ENCODE measurements around the gene UACA.

Gene UACA

GRCh38 chr15:70791259-70791658, 27.9 kb upstream of the UACA start:
- TF ChIP-seq CTCF (conservative IDR thresholded peaks at IDR 0.05), result no peak
- no peak overlapping the region for H3K27ac ChIP-seq

GRCh38 chr15:70789213-70789612, 25.9 kb upstream of the UACA start:
- TF ChIP-seq CTCF (conservative IDR thresholded peaks at IDR 0.05), result no peak
- no peak overlapping the region for H3K27ac ChIP-seq

- no peak overlapping the region for H3K27ac ChIP-seq
- TF ChIP-seq CTCF (conservative IDR thresholded peaks at IDR 0.05), result no peak
These were observed 25.0 kb upstream of the UACA start for GRCh38 chr15:70788114-70789049.

- H3K27ac ChIP-seq, result no peak overlapping the region
- TF ChIP-seq CTCF (conservative IDR thresholded peaks at IDR 0.05), result no peak
These were observed 23.6 kb upstream of the UACA start for GRCh38 chr15:70786996-70787395.

DNA sequence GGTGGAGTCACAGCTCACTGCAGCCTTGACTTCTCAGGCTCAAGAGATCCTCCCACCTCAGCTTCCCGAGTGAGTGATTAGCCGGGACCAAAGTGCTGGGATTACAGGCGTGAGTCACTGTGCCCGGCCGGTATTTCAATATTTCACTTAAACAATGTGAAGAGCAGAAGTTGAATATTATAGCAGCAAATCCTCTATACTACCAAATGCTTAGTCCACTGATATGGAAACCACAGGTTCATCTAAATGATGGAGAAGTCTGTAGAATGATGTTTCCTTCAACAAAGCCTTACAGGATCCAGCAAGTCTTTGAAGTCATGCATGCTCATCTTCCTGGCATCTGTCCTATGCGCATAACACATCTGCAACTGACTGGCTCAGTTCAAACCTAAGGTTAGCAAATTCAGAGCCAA, 20.3 kb upstream of the UACA start:
- no peak overlapping the region for H3K27ac ChIP-seq
- no peak for TF ChIP-seq CTCF (conservative IDR thresholded peaks at IDR 0.05)

DNA sequence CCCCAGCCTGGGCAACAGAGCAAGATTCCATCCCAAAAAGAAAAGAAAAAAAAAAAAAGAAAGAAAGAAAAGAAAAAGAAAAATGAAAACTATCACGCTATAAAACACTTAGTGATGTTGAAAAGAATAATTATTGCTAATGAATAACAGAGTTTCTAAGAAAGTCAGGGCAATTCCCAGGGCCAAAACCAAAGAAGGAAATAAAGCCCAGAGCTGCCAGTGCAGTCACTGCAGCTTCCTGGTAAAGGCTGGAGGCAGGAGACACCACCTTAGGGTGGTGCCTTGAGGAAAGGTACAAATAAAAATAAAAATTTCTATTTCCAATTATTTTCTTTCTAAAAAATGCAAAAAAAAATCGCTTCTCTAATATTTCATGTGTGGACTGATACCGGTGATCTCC, 19.7 kb upstream of the UACA start:
- no peak overlapping the region for H3K27ac ChIP-seq
- TF ChIP-seq CTCF (conservative IDR thresholded peaks at IDR 0.05), result no peak

DNA sequence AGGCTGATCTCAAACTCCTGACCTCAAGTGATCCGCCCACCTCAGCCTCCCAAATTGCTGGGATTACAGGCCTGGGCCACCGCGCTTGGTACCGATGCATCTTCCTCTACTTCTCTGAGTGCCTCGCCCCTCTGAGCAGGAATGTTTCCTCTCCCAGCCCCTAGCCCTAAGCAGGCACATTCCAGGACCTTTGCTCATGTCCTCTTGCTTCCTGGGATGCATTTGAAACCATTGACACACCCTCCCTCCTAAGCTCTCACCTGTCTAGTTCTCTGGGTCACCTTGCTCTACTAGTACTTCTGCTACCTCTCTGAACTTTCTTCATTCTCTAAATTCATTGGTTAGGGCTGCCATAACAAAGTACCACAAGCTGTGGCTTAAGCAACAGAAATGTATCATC, 17.9 kb upstream of the UACA start:
- TF ChIP-seq CTCF (conservative IDR thresholded peaks at IDR 0.05), result no peak
- H3K27ac ChIP-seq, result no peak overlapping the region

Data from VCaP (cell line).